Caco-2 (cell line): ENCODE data around the gene UGT1A8. TPM values are rescaled to one million over a fixed set of nuclear protein-coding genes. Genes with fewer than 3 reads are reported as not detected.

Source experiments
- BruUV-seq: library from RNA; stranded (reverse); fragments of 400-500 nt; replicated peaks from 2 replicates; lab custom pipeline; 2021; lab: Mats Ljungman, UMichigan
- CTCF ChIA-PET: fragments of 300-600 bp; sonication (Branson Sonifier 250); formaldehyde crosslinking; loops from one replicate; lab custom pipeline; 2022; ENCODE audit warnings: antibody characterized with exemption; lab: Charles Lee
- POLR2A ChIA-PET: fragments of 300-600 bp; sonication (Branson Sonifier 250); formaldehyde crosslinking; loops from one replicate; lab custom pipeline; 2022; ENCODE audit warnings: antibody characterized with exemption; lab: Charles Lee
- DNase-seq, 2 experiments: peaks; one replicate each; pipeline versions ENCODE4 v3.0.0 to v3.0.0-alpha.2; 2020 to 2022
- H3K27me3 ChIP-seq: replicated peaks from 2 replicates; pipeline ENCODE4 v1.6.0; 2011; ENCODE audit warnings: low read length; ENCODE audit not compliant: control insufficient read depth, insufficient read depth
- H3K36me3 ChIP-seq: 2 replicates; pipeline ENCODE4 v1.5.1; 2011; ENCODE audit warnings: low read length; ENCODE audit not compliant: control insufficient read depth, insufficient read depth
- H3K4me1 ChIP-seq: fragments of 250-450 bp; sonication (Bioruptor Pico); 2 replicates; pipeline ENCODE4 v1.5.1; 2020; ENCODE audit warnings: mild to moderate bottlenecking
- H3K4me3 ChIP-seq: 2 replicates; pipeline ENCODE4 v1.5.1; 2011; ENCODE audit warnings: low read depth, mild to moderate bottlenecking, control low read depth, low read length
- H3K9me3 ChIP-seq: fragments of 250-450 bp; sonication (Bioruptor Pico); 2 replicates; pipeline ENCODE4 v1.5.1; 2020; ENCODE audit warnings: mild to moderate bottlenecking, moderate library complexity
- H3K27ac Mint-ChIP-seq: one replicate; pipeline ENCODE4 v1.8.0; 2022; ENCODE audit warnings: mixed read lengths; ENCODE audit not compliant: unreplicated experiment
- H3K27me3 Mint-ChIP-seq: one replicate; pipeline ENCODE4 v1.8.0; 2022; ENCODE audit warnings: mixed read lengths; ENCODE audit not compliant: insufficient read depth, unreplicated experiment
- H3K36me3 Mint-ChIP-seq: one replicate; pipeline ENCODE4 v1.8.0; 2022; ENCODE audit warnings: mild to moderate bottlenecking, mixed read lengths; ENCODE audit not compliant: insufficient read depth, unreplicated experiment
- H3K4me1 Mint-ChIP-seq: one replicate; pipeline ENCODE4 v1.8.0; 2022; ENCODE audit warnings: low read depth, mixed read lengths; ENCODE audit not compliant: unreplicated experiment
- H3K4me3 Mint-ChIP-seq: one replicate; pipeline ENCODE4 v1.8.0; 2022; ENCODE audit warnings: mild to moderate bottlenecking, moderate library complexity, mixed read lengths; ENCODE audit not compliant: unreplicated experiment
- H3K9me3 Mint-ChIP-seq: one replicate; pipeline ENCODE4 v1.8.0; 2022; ENCODE audit warnings: mixed read lengths; ENCODE audit not compliant: unreplicated experiment
- CTCF ChIP-seq, 2 experiments: fragments of 200-600 bp in 1 of 2; IDR thresholded peaks; 1 replicate in 1 of 2; 2 replicates in 1 of 2; pipeline versions ENCODE4 v1.5.1 to v1.8.0; 2011 to 2022; ENCODE audit warnings: antibody characterized with exemption in 1 of 2, control low read depth in 1 of 2, inconsistent platforms in 1 of 2, low read depth in 1 of 2, low read length in 1 of 2, mild to moderate bottlenecking in 1 of 2, moderate library complexity in 1 of 2; ENCODE audit not compliant: insufficient read depth in 1 of 2, severe bottlenecking in 1 of 2, unreplicated experiment in 1 of 2
- intact Hi-C: fragments of 100-400 bp; cut with micrococcal nuclease; formaldehyde crosslinking; loops from one replicate; pipeline ENCODE4 v1.10.0; 2022; ENCODE audit not compliant: unreplicated experiment
- total RNA-seq: library from RNA; stranded (reverse); gene quantifications from 2 replicates; pipeline ENCODE4 v1.2.3, GENCODE V29; 2022

The UGT1A8 gene
- total RNA-seq, 1 experiment from 2014 or later: 0.50 TPM

- H3K9me3 ChIP-seq: no peaks in the 10 kb centered on the region
- H3K9me3 Mint-ChIP-seq: no peaks in the 10 kb centered on the region
- peak overlapping the region; percentile 25 for H3K27ac Mint-ChIP-seq
- BruUV-seq: no TSS peak
- no peaks in the 10 kb centered on the region for H3K36me3 ChIP-seq
- POLR2A ChIA-PET: no interaction called here
- DNase-seq: no peak
- H3K36me3 Mint-ChIP-seq: peaks cover 21% of the 10 kb centered on the region
- H3K4me1 Mint-ChIP-seq: peaks cover 3% of the 10 kb centered on the region
- H3K4me3 Mint-ChIP-seq: peak overlapping the region; percentile 70
- no peaks in the 10 kb centered on the region for H3K27me3 ChIP-seq
- H3K4me3 ChIP-seq: 0 out of 2 replicates have a peak overlapping the region, but pooled peaks have one; percentile 3
- no peaks in the 10 kb centered on the region for H3K27me3 Mint-ChIP-seq
- peaks cover 25% of the 10 kb centered on the region for H3K4me1 ChIP-seq
- TF ChIP-seq CTCF (IDR thresholded peaks at IDR 0.05; ENCODE audit: insufficient read depth in 1 of 2, low read depth in 1 of 2, low read length in 1 of 2, severe bottlenecking in 1 of 2, unreplicated experiment in 1 of 2): no peak
- intact Hi-C loops: loop anchor here (1.0 kb wide), 1 partner anchor 10 kb away; no protein-coding TSS in a partner anchor
- CTCF ChIA-PET: no interaction called here
These were observed 76.5 kb downstream of the UGT1A8 start for GRCh38 chr2:233693963-233694362.

GRCh38 chr2:233698740-233699139 lies 81.3 kb downstream of the UGT1A8 start:
- H3K9me3 ChIP-seq: no peaks in the 10 kb centered on the region
- intact Hi-C loops: no loop called here
- no peaks in the 10 kb centered on the region for H3K27me3 Mint-ChIP-seq
- no peak overlapping the region for H3K4me3 ChIP-seq
- DNase-seq: no peak
- peaks cover 21% of the 10 kb centered on the region for H3K4me1 Mint-ChIP-seq
- peaks cover 46% of the 10 kb centered on the region for H3K4me1 ChIP-seq
- peak overlapping the region; percentile 35 for H3K4me3 Mint-ChIP-seq
- ChIA-PET POLR2A (no interaction called here), CTCF (no interaction called here)
- no peaks in the 10 kb centered on the region for H3K36me3 ChIP-seq
- H3K27ac Mint-ChIP-seq: peak overlapping the region; percentile 93
- BruUV-seq: no TSS peak
- peaks cover 10% of the 10 kb centered on the region for H3K36me3 Mint-ChIP-seq
- peaks cover 1% of the 10 kb centered on the region for H3K9me3 Mint-ChIP-seq
- no peaks in the 10 kb centered on the region for H3K27me3 ChIP-seq
- no peak for TF ChIP-seq CTCF (IDR thresholded peaks at IDR 0.05; ENCODE audit: insufficient read depth in 1 of 2, low read depth in 1 of 2, low read length in 1 of 2, severe bottlenecking in 1 of 2, unreplicated experiment in 1 of 2)

GRCh38 chr2:233699424-233700027 lies 82.1 kb downstream of the UGT1A8 start:
- H3K27me3 Mint-ChIP-seq: no peaks in the 10 kb centered on the region
- H3K27me3 ChIP-seq: no peaks in the 10 kb centered on the region
- ChIA-PET POLR2A (no interaction called here), CTCF (no interaction called here)
- peaks cover 14% of the 10 kb centered on the region for H3K36me3 Mint-ChIP-seq
- peak overlapping the region; percentile 93 for H3K27ac Mint-ChIP-seq
- intact Hi-C loops: no loop called here
- H3K4me3 ChIP-seq: no peak overlapping the region
- no peaks in the 10 kb centered on the region for H3K36me3 ChIP-seq
- peaks cover 46% of the 10 kb centered on the region for H3K4me1 ChIP-seq
- no peak for DNase-seq
- H3K9me3 ChIP-seq: no peaks in the 10 kb centered on the region
- H3K9me3 Mint-ChIP-seq: peaks cover 9% of the 10 kb centered on the region
- TF ChIP-seq CTCF (IDR thresholded peaks at IDR 0.05; ENCODE audit: insufficient read depth in 1 of 2, low read depth in 1 of 2, low read length in 1 of 2, severe bottlenecking in 1 of 2, unreplicated experiment in 1 of 2): no peak
- peaks cover 26% of the 10 kb centered on the region for H3K4me1 Mint-ChIP-seq
- peak overlapping the region; percentile 35 for H3K4me3 Mint-ChIP-seq
- TSS peak; percentile 65 for BruUV-seq
